ENCODE results near the gene CTSC.

Gene CTSC

DNA sequence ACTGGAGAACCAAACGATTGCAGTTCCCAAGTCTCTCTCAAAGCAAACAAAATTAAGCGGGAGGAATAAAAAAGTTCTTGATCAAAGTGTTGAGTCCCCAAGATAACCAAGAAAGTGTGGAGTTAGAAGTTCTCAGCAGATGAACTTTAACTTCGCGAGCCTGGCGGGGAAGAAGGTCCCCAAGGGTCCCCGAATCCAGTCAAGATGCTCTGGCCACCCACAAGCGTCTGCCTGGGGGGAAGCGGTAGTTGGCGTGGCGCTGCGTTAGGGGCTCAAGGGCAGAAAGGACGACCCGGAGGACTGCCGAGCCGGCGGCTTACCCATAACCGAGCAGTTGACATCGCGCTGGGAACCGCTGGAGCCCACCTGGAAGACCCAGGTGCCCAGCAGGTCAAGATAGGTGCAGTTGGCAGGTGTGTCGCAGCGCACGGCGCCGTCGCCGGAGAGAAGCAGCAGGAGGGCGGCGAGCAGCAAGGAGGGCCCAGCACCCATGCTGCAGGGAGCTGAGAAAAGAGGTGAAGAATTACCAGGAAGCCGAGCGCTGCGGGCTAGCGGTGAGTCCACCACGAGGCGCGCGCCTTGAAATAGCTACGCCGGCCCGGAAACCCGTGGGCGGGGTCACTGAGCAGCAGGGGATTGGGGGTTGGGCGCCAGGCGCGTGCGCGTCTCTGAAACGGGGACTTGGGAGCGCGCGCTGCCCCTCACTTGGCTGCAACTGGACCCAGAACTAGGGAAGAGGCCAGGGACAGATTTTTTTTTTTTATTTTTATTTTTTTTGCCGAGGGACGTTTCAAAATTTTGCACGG, at the start of gene CTSC:
Gene CTSC (minus strand): TSS at position 556 of the 806 bp plus-strand sequence. CDS start 64 bp downstream, at position 492.
- DNase-seq (ENCODE audit: low read depth in 2 of 2) = peak; percentile 83

- no peak for DNase-seq (ENCODE audit: low read depth in 2 of 2)
Observed at GRCh38 chr11:88384669-88385005, 47.1 kb upstream of the CTSC start.

GRCh38 chr11:88384004-88384668, 46.6 kb upstream of the CTSC start:
- no peak for DNase-seq (ENCODE audit: low read depth in 2 of 2)

DNA sequence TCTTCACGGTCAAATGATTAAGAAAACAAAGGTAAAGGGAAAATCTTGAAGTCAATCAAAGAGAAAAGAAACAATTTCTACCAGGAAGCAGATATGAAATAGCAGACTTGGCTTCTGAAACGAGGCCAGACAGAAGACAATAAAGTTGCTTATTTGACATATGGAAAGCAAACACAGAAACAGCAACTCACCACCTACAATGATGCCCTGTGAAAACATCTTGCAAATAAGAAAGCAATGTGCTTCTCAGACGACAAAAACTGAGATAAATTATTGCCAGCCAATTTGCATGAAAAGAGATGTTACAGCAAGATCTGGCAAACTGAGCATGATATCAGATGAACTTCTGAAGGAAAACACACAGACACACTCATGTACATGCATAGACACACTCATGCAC, 45.9 kb upstream of the CTSC start:
- DNase-seq (ENCODE audit: low read depth in 2 of 2) = no peak

GRCh38 chr11:88379130-88379529, 41.6 kb upstream of the CTSC start:
- no peak for DNase-seq (ENCODE audit: low read depth in 2 of 2)

DNA sequence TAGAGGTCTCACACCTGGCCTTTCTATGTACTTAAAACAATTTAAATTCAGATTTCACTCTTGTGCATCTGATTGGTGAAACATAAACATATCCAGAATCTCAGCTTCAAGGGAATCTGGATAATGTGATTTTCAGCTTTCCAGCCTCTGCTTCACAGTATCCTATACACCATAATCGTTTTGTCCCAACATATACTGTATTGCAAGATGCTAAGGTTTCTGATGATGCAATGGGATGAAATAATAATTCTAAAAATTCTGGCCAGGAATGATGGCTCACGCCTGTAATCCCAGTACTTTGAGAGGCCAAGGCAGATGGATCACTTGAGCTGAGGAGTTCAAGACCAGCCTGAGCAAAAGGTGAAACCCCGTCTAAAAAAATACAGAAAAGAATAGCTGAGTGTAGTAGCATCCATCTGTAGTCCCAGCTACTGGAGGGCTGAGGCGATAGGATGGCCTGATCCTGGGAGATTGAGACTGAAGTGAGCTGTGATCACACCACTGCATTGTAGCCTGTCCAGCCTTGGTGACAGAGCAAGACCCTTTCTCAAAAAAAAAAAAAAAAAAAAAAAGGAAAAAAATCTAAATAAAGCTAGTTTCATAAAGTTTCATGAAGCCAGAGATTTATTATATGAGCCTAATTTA, 41.0 kb upstream of the CTSC start:
- DNase-seq (ENCODE audit: low read depth in 2 of 2) = no peak

DNA sequence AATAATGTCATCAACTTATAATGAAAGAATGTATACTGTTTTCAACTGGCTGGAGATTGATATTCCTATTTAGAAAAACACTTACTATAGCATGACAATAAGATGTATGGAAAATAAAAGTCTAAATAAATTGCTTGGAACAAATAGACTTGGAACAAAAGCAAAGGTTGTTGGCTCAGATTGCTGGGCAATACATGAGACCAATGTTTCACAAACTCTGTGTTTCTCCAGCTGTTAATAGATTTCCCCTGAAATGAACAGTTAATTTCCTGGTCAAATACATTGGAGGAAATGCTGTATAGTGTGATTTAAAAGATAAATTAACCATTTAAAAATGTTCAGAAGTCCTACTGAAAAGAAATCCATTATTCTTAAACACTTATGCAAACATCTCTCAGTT, 40.1 kb upstream of the CTSC start:
- no peak for DNase-seq (ENCODE audit: low read depth in 2 of 2)

DNA sequence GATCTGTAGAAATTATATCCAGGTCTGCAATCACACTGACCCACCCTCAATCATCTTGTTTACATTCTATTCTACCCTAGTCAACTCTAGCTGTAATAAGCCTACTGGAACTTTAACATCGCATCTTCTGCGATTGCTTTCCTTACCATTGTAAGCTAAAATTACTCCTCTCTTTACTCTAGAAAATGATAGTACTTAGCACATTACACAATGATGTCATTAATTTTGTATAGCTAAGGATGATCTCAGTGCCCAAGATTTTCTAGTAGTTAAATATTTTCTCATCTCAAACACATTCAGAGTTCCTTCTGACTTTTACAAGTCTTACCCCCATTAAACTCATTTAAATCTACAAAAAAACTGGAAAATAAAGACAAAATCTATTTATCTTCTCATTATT, 39.6 kb upstream of the CTSC start:
- no peak for DNase-seq (ENCODE audit: low read depth in 2 of 2)

GRCh38 chr11:88375927-88376470, 38.5 kb upstream of the CTSC start:
- DNase-seq (ENCODE audit: low read depth in 2 of 2) = no peak

DNA sequence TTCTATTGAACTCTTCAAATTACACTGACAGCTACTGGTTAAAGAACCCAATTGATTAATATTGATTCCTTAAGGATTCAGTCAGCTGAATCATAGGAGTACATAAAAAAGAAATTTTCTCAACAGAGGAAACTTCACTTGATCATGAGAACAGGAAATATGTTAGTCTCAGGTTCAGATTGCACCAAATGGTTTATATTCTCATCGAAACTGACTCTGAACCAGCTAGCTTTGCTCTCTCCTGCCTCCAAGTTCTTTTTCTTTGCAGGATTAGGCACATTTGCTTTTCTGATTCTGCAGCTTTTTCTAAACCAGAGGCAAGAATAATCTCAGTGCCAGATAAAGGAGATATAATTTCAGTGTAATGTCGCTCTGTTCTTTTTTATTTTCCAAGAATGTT, 33.2 kb upstream of the CTSC start:
- DNase-seq (ENCODE audit: low read depth in 2 of 2) = no peak

- DNase-seq (ENCODE audit: low read depth in 2 of 2) = no peak
Observed at GRCh38 chr11:88367310-88367709, 29.8 kb upstream of the CTSC start.

DNA sequence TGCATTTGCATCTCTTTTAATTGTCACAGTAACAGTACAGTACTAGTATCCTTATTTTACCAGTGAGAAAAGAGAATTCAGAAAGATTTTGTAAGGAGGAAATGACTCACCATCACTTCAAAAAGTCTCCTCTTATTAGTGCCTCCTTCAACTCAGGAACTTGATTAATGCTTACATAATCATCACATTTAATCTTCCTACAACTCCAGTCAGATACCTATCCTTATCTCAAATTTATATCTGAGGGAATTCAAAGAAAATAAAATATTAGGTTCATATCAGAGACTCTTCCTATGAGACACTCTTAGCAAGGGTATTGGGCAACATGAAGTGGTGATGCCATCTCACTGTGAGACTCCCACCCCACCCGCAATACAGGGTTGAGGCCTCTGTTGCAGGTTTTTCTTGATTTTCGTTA, 26.1 kb upstream of the CTSC start:
- no peak for DNase-seq (ENCODE audit: low read depth in 2 of 2)

GRCh38 chr11:88363004-88363403, 25.5 kb upstream of the CTSC start:
- no peak for DNase-seq (ENCODE audit: low read depth in 2 of 2)

DNA sequence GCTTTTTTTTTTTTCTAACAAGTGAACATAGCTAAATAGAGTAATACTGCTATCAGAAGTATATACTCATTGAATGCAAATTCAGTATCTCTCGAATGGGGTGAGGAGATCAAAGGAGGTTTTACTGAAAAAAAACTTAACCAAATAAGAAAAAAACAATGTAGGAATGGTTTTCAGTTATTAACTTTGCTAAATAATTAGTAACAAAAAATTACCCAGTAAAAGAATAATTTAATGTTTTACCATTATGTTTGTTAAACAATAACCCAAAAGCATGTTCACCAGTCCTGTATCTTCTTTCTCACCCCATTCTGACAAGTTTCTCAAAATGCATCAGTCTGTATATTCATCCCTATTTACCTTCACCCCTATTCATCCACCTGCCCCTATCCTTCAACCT, 22.6 kb upstream of the CTSC start:
- DNase-seq (ENCODE audit: low read depth in 2 of 2) = no peak

DNA sequence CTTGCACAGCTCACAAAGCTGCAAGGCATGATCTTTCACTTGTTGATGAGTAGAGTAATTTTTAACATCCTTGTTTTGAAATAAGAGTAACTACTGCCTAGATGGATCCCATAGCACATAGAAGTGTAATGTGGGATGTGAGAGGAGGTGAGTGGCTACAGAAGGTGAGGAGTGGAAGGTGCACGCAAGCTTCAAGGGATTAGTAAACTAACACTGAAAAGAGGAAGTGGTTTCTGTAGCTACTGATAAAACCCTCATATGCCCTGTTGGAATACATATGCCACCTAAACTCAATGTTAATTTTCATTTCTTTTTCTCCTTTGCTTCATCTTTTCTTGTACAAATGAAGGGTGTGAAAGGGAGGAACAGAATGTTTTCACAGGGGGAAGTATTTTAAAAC, 22.0 kb upstream of the CTSC start:
- DNase-seq (ENCODE audit: low read depth in 2 of 2) = no peak

- DNase-seq (ENCODE audit: low read depth in 2 of 2) = no peak
Observed at GRCh38 chr11:88359114-88359513, 21.6 kb upstream of the CTSC start.

GRCh38 chr11:88358040-88358431, 20.5 kb upstream of the CTSC start:
- DNase-seq (ENCODE audit: low read depth in 2 of 2) = no peak

- DNase-seq (ENCODE audit: low read depth in 2 of 2) = no peak
Observed at GRCh38 chr11:88357323-88358039, 19.9 kb upstream of the CTSC start.

DNA sequence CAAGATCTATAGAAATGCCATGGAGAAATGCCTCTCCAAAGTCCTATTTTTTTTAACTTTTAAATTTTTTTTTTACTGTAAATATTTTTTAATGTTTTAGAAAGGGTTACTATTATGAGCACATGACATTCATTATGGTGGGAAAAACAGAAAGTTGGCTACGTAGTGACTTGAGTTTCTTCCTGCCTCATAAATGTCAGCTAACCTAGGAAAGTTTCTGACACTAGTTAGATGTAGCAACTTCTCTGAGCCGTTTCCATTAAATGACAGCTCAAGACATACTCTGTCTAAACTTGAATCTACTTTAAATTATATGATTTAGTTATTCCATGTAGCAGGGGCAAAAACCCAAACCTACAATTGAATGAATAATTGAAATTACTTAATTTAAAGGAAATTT, 18.4 kb upstream of the CTSC start:
- DNase-seq (ENCODE audit: low read depth in 2 of 2) = no peak

GRCh38 chr11:88354912-88355311, 17.4 kb upstream of the CTSC start:
- DNase-seq (ENCODE audit: low read depth in 2 of 2) = no peak

GRCh38 chr11:88353835-88354496, 16.4 kb upstream of the CTSC start:
- no peak for DNase-seq (ENCODE audit: low read depth in 2 of 2)

- DNase-seq (ENCODE audit: low read depth in 2 of 2) = no peak
Observed at GRCh38 chr11:88353386-88353785, 15.8 kb upstream of the CTSC start.
